Keratinocyte (primary cell): ENCODE measurements around the gene OR9A2. TPM values are rescaled to one million over a fixed set of nuclear protein-coding genes. Genes with fewer than 3 reads are reported as not detected.

Source experiments
- DNase-seq: peaks from one replicate; pipeline ENCODE4 v3.0.0-alpha.2; 2011; ENCODE audit warnings: low read depth, missing footprints, low spot score
- FAIRE-seq: peaks from 2 replicates; lab custom pipeline; 2011; peaks lifted over from hg19 to GRCh38; lab: Jason Lieb, UNC
- H2AFZ ChIP-seq: 2 replicates; pipeline ENCODE4 v1.6.0; 2012; ENCODE audit warnings: low read length, control low read depth, inconsistent platforms; ENCODE audit not compliant: control insufficient read depth
- H3K27ac ChIP-seq: 2 replicates; pipeline ENCODE4 v1.5.1; 2011; ENCODE audit warnings: low read length; ENCODE audit not compliant: control insufficient read depth, insufficient read depth
- H3K27me3 ChIP-seq: 3 replicates; pipeline ENCODE4 v1.6.0; 2011; ENCODE audit warnings: low read length; ENCODE audit not compliant: control insufficient read depth, insufficient read depth; ENCODE audit errors: extremely low read depth
- H3K36me3 ChIP-seq, 2 experiments: 2 replicates in 1 of 2; 3 replicates in 1 of 2; pipeline ENCODE4 v1.5.1; 2011; ENCODE audit warnings: low read length in 2 of 2, mild to moderate bottlenecking in 1 of 2; ENCODE audit not compliant: control insufficient read depth in 2 of 2, insufficient read depth in 2 of 2; ENCODE audit errors: extremely low read depth in 1 of 2
- H3K4me1 ChIP-seq: 3 replicates; pipeline ENCODE4 v1.5.1; 2011; ENCODE audit warnings: low read length; ENCODE audit not compliant: control insufficient read depth, insufficient read depth; ENCODE audit errors: extremely low read depth
- H3K4me2 ChIP-seq: 3 replicates; pipeline ENCODE4 v1.6.0; 2011; ENCODE audit warnings: low read depth, low read length; ENCODE audit not compliant: control insufficient read depth, insufficient read depth; ENCODE audit errors: extremely low read depth
- H3K4me3 ChIP-seq, 3 experiments: fragments of 200-600 bp in 1 of 3; sonication (generic) in 1 of 3; 2 replicates in 2 of 3; 3 replicates in 1 of 3; pipeline ENCODE4 v1.5.1; 2011 to 2016; ENCODE audit warnings: low read length in 3 of 3, mild to moderate bottlenecking in 3 of 3, control low read depth in 2 of 3, inconsistent platforms in 1 of 3, low read depth in 1 of 3, mixed read lengths in 1 of 3, mixed run types in 1 of 3, moderate library complexity in 1 of 3; ENCODE audit not compliant: control insufficient read depth in 2 of 3, insufficient read depth in 2 of 3; ENCODE audit errors: extremely low read depth in 1 of 3
- H3K79me2 ChIP-seq: 2 replicates; pipeline ENCODE4 v1.6.0; 2012; ENCODE audit warnings: low read length; ENCODE audit not compliant: control insufficient read depth, insufficient read depth
- H3K9ac ChIP-seq: 3 replicates; pipeline ENCODE4 v1.6.0; 2011; ENCODE audit warnings: low read length; ENCODE audit not compliant: control insufficient read depth, insufficient read depth; ENCODE audit errors: extremely low read depth
- H3K9me1 ChIP-seq: 3 replicates; pipeline ENCODE4 v1.6.0; 2011; ENCODE audit warnings: low read length; ENCODE audit not compliant: control insufficient read depth, insufficient read depth; ENCODE audit errors: extremely low read depth
- H3K9me3 ChIP-seq: 2 replicates; pipeline ENCODE4 v1.5.1; 2012; ENCODE audit warnings: low read depth, low read length; ENCODE audit not compliant: control insufficient read depth
- H4K20me1 ChIP-seq: 3 replicates; pipeline ENCODE4 v1.6.0; 2011; ENCODE audit warnings: low read length; ENCODE audit not compliant: control insufficient read depth, insufficient read depth; ENCODE audit errors: extremely low read depth
- EZH2 ChIP-seq: IDR thresholded peaks from one replicate; pipeline ENCODE4 v1.6.1; 2012; ENCODE audit warnings: inconsistent platforms, mild to moderate bottlenecking, low read length, moderate library complexity
- dilution Hi-C: fragments of 300-500 bp; cut with MboI; formaldehyde crosslinking; loops from one replicate; pipeline ENCODE4 v1.7.0; 2020; ENCODE audit warnings: low sequenced_read_pairs; ENCODE audit not compliant: extremely low pct_ligation_motif_present
- polyA plus RNA-seq, 5 experiments: library from polyadenylated mRNA; depleted of rRNA in 3 of 5; stranded (reverse) in 3 of 5; stranded (forward) in 1 of 5; unstranded in 1 of 5; fragments of >200 nt; gene quantifications; 1 replicate in 1 of 5; 2 replicates in 3 of 5; 3 replicates in 1 of 5; pipeline versions ENCODE4 v1.2.1 to v1.2.3, GENCODE V29; 2011 to 2012; ENCODE audit warnings: missing spikeins in 2 of 5, low read depth in 1 of 5, low replicate concordance in 1 of 5
- TF ChIP-seq, protein P1 (sequence below), 3 experiments: IDR thresholded peaks in 1 of 3; conservative IDR thresholded peaks in 1 of 3; optimal IDR thresholded peaks in 1 of 3; 2 replicates in 2 of 3; 3 replicates in 1 of 3; pipeline versions ENCODE3 to v1.5.1; 2011; ENCODE audit warnings: low read length in 3 of 3, mild to moderate bottlenecking in 3 of 3, moderate library complexity in 2 of 3, control low read depth in 1 of 3, inconsistent platforms in 1 of 3; ENCODE audit not compliant: insufficient read depth in 2 of 3; ENCODE audit errors: extremely low read depth in 1 of 3

OR9A2 gene
- polyA plus RNA-seq, 1 donor (not counting 4 experiments of a cell fraction or from before 2014, with no cell fraction given), result not detected

- DNase-seq, result no peak
- dilution Hi-C loops, result no loop called here
- H2AFZ ChIP-seq, result no peak overlapping the region
- no peaks in the 10 kb centered on the region for H3K27me3 ChIP-seq
- no peak overlapping the region for H3K9ac ChIP-seq
- H3K79me2 ChIP-seq, result no peaks in the 10 kb centered on the region
- H3K4me2 ChIP-seq, result no peak overlapping the region
- TF ChIP-seq, protein P1, sequence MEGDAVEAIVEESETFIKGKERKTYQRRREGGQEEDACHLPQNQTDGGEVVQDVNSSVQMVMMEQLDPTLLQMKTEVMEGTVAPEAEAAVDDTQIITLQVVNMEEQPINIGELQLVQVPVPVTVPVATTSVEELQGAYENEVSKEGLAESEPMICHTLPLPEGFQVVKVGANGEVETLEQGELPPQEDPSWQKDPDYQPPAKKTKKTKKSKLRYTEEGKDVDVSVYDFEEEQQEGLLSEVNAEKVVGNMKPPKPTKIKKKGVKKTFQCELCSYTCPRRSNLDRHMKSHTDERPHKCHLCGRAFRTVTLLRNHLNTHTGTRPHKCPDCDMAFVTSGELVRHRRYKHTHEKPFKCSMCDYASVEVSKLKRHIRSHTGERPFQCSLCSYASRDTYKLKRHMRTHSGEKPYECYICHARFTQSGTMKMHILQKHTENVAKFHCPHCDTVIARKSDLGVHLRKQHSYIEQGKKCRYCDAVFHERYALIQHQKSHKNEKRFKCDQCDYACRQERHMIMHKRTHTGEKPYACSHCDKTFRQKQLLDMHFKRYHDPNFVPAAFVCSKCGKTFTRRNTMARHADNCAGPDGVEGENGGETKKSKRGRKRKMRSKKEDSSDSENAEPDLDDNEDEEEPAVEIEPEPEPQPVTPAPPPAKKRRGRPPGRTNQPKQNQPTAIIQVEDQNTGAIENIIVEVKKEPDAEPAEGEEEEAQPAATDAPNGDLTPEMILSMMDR (optimal IDR thresholded peaks at IDR 0.05 in 1 of 3, IDR thresholded peaks at IDR 0.05 in 1 of 3, conservative IDR thresholded peaks at IDR 0.05 in 1 of 3; ENCODE audit: extremely low read depth in 1 of 3, insufficient read depth in 2 of 3, low read length in 3 of 3), result no peak
- no peak for TF ChIP-seq EZH2
- H3K4me3 ChIP-seq, result no peak overlapping the region
- H3K9me1 ChIP-seq, result no peaks in the 10 kb centered on the region
- H3K36me3 ChIP-seq, result no peaks in the 10 kb centered on the region
- no peaks in the 10 kb centered on the region for H3K4me1 ChIP-seq
- no peak for FAIRE-seq
- no peaks in the 10 kb centered on the region for H4K20me1 ChIP-seq
- no peak overlapping the region for H3K27ac ChIP-seq
- no peaks in the 10 kb centered on the region for H3K9me3 ChIP-seq
Observed at GRCh38 chr7:142998966-142999365, 28.0 kb downstream of the OR9A2 start.

- no peaks in the 10 kb centered on the region for H3K36me3 ChIP-seq
- no peak for TF ChIP-seq EZH2
- TF ChIP-seq, protein P1 (optimal IDR thresholded peaks at IDR 0.05 in 1 of 3, IDR thresholded peaks at IDR 0.05 in 1 of 3, conservative IDR thresholded peaks at IDR 0.05 in 1 of 3; ENCODE audit: extremely low read depth in 1 of 3, insufficient read depth in 2 of 3, low read length in 3 of 3), result no peak
- no peaks in the 10 kb centered on the region for H3K9me3 ChIP-seq
- no peaks in the 10 kb centered on the region for H3K79me2 ChIP-seq
- DNase-seq (no peak), FAIRE-seq (no peak)
- H3K9ac ChIP-seq, result no peak overlapping the region
- dilution Hi-C loops, result no loop called here
- H3K4me1 ChIP-seq, result no peaks in the 10 kb centered on the region
- H3K27me3 ChIP-seq, result no peaks in the 10 kb centered on the region
- no peaks in the 10 kb centered on the region for H3K9me1 ChIP-seq
- no peak overlapping the region for H2AFZ ChIP-seq
- no peak overlapping the region for H3K4me3 ChIP-seq
- no peak overlapping the region for H3K27ac ChIP-seq
- no peaks in the 10 kb centered on the region for H4K20me1 ChIP-seq
- no peak overlapping the region for H3K4me2 ChIP-seq
Observed at GRCh38 chr7:142997456-142997989, 29.4 kb downstream of the OR9A2 start.
